HepG2 (cell line): Measurements from ENCODE around the gene TMEM258. TPM values are rescaled to one million over a fixed set of nuclear protein-coding genes. Genes with fewer than 3 reads are reported as not detected.

Experiments used
- ATAC-seq: fragments of 200-7000 bp; cut with Tn5 transposase; 3 replicates; pipeline ENCODE4 v1.9.1; 2020; ENCODE audit warnings: mild to moderate bottlenecking, moderate library complexity
- BruUV-seq: library from RNA; stranded (reverse); fragments of 400-500 nt; replicated peaks from 2 replicates; lab custom pipeline; 2021; lab: Mats Ljungman, UMichigan
- CTCF ChIA-PET: fragments of 300-600 bp; formaldehyde crosslinking; extraction: SDS; loops from one replicate; lab custom pipeline; 2021; ENCODE audit warnings: low total read pairs, inconsistent platforms, low intra/inter-chr PET ratio; lab: Yijun Ruan, JAX
- POLR2A ChIA-PET: fragments of 350-600 bp; sonication (Branson Sonifier 250); formaldehyde crosslinking; loops from one replicate; lab custom pipeline; 2020; ENCODE audit warnings: antibody characterized with exemption, inconsistent platforms; lab: Yijun Ruan, JAX
- DNase-seq: peaks from one replicate; pipeline ENCODE4 v3.0.0-alpha.2; 2015; ENCODE audit warnings: low spot score
- FAIRE-seq: peaks from 3 replicates; lab custom pipeline; 2011; peaks lifted over from hg19 to GRCh38; lab: Jason Lieb, UNC
- H2AFZ ChIP-seq: one replicate; pipeline ENCODE4 v1.6.1; 2011; ENCODE audit warnings: low read length, inconsistent platforms
- H3K27ac ChIP-seq: fragments of 300-600 bp; 3 replicates; pipeline ENCODE4 v1.8.0; 2011; ENCODE audit warnings: mixed run types, mild to moderate bottlenecking, mixed read lengths, low read length, inconsistent platforms; ENCODE audit not compliant: insufficient read depth; ENCODE audit errors: extremely low read length
- H3K27me3 ChIP-seq, 2 experiments: fragments of 200-600 bp in 1 of 2; 2 replicates in 1 of 2; 3 replicates in 1 of 2; pipeline versions ENCODE4 v1.6.0 to v1.8.0; 2011; ENCODE audit warnings: low read length in 2 of 2, mild to moderate bottlenecking in 2 of 2, moderate library complexity in 2 of 2, inconsistent platforms in 1 of 2; ENCODE audit not compliant: insufficient read depth in 2 of 2, control insufficient read depth in 1 of 2
- H3K36me3 ChIP-seq, 2 experiments: fragments of 200-600 bp in 1 of 2; replicated peaks in 1 of 2; 2 replicates in 1 of 2; 3 replicates in 1 of 2; pipeline versions ENCODE4 v1.5.1 to v1.8.0; 2011; ENCODE audit warnings: low read length in 2 of 2, inconsistent platforms in 1 of 2; ENCODE audit not compliant: insufficient read depth in 2 of 2, control insufficient read depth in 1 of 2
- H3K4me1 ChIP-seq: 2 replicates; pipeline ENCODE4 v1.5.1; 2012; ENCODE audit warnings: low read length, inconsistent platforms; ENCODE audit not compliant: insufficient read depth
- H3K4me2 ChIP-seq: 2 replicates; pipeline ENCODE4 v1.6.0; 2011; ENCODE audit warnings: low read depth, low read length, inconsistent platforms
- H3K4me3 ChIP-seq, 3 experiments: fragments of 200-600 bp in 1 of 3; sonication (generic), shearing (Covaris generic) in 1 of 3; replicated peaks in 1 of 3; 2 replicates each; pipeline ENCODE4 v1.5.1; 2011 to 2016; ENCODE audit warnings: low read length in 3 of 3, inconsistent platforms in 2 of 3, low read depth in 2 of 3, mild to moderate bottlenecking in 2 of 3, control low read depth in 1 of 3, mixed read lengths in 1 of 3; ENCODE audit not compliant: insufficient read depth in 1 of 3
- H3K79me2 ChIP-seq: one replicate; pipeline ENCODE4 v1.6.1; 2011; ENCODE audit warnings: low read length, inconsistent platforms; ENCODE audit not compliant: insufficient read depth
- H3K9ac ChIP-seq: 2 replicates; pipeline ENCODE4 v1.6.0; 2011; ENCODE audit warnings: mild to moderate bottlenecking, low read depth, low read length, inconsistent platforms; ENCODE audit not compliant: insufficient read depth
- H3K9me3 ChIP-seq: 2 replicates; pipeline ENCODE4 v1.5.1; 2012; ENCODE audit warnings: mild to moderate bottlenecking, low read length
- H4K20me1 ChIP-seq: 2 replicates; pipeline ENCODE4 v1.6.0; 2011; ENCODE audit warnings: inconsistent platforms, mild to moderate bottlenecking, low read length, moderate library complexity; ENCODE audit not compliant: insufficient read depth
- ZNF121 ChIP-seq: sonication (generic); formaldehyde crosslinking; IDR thresholded peaks from 2 replicates; pipeline ENCODE4 v1.5.0; 2020; ENCODE audit warnings: mild to moderate bottlenecking, missing genetic modification reagents
- ZNF646 ChIP-seq: sonication (generic); formaldehyde crosslinking; IDR thresholded peaks from 2 replicates; pipeline ENCODE4 v1.9.0; 2021; ENCODE audit warnings: mild to moderate bottlenecking, missing genetic modification reagents
- WGBS: methylation state at CpG from one replicate; pipeline ENCODE4 v1.1.6; 2017; ENCODE audit warnings: low lambda C conversion rate; 5-methylcytosine and 5-hydroxymethylcytosine counted together
- in situ Hi-C: cut with HindIII; loops from 2 replicates; pipeline ENCODE4 v1.10.0; 2017; ENCODE audit warnings: low pct_unique_long_range_greater_than_20kb; ENCODE audit not compliant: extremely low pct_ligation_motif_present
- intact Hi-C: fragments of 100-400 bp; cut with micrococcal nuclease; formaldehyde crosslinking; loops from one replicate; pipeline ENCODE4 v1.10.0; 2022; ENCODE audit not compliant: unreplicated experiment
- polyA plus RNA-seq, 8 experiments: library from polyadenylated mRNA; depleted of rRNA in 3 of 8; stranded (reverse) in 7 of 8; unstranded in 1 of 8; fragments of >200 nt; fragmentation: Illumina TruSeq in 4 of 8; extraction: Trizol in 4 of 8; gene quantifications; 2 replicates each; pipeline versions ENCODE4 v1.2.1 to v1.2.3, GENCODE V29; 2011 to 2016; ENCODE audit warnings: low read depth in 4 of 8, missing spikeins in 1 of 8, mixed read lengths in 1 of 8; ENCODE audit not compliant: insufficient read depth in 1 of 8
- total RNA-seq, 5 experiments: library from RNA; depleted of rRNA; stranded (reverse); fragments of >200 nt; fragmentation: Illumina TruSeq; extraction: Trizol; gene quantifications; 2 replicates each; pipeline ENCODE4 v1.2.3, GENCODE V29; 2016; ENCODE audit warnings: low read depth in 1 of 5

The TMEM258 gene
- total and polyA plus RNA-seq, 2 of the 13 experiments (the other 11 are each of a cell fraction or from before 2014, with no cell fraction given): 175 to 424 TPM

GRCh38 chr11:61793829-61794204 is 1.4 kb upstream of the TMEM258 start:
- WGBS: 36% methylated on average over 3 of the region's 3 CpGs
- Histone ChIP-seq H3K4me1 (peaks cover 47% of the 10 kb centered on the region), H3K36me3 (peaks cover 11 to 38% of the 10 kb centered on the region in 2 experiments), H3K9ac (peak overlapping the region; percentile 96), H3K27me3 (no peaks in the 10 kb centered on the region; a peak in 1 of 5 replicates), H2AFZ (no peak overlapping the region), H3K4me2 (peak overlapping the region; percentile 89), H3K27ac (peak overlapping the region; percentile 99), H4K20me1 (no peaks in the 10 kb centered on the region; the same call in 1 of the 2 replicates), H3K9me3 (no peaks in the 10 kb centered on the region), H3K79me2 (peaks cover 50% of the 10 kb centered on the region), H3K4me3 (peak overlapping the region; percentile 68 to 87 (median 81))
- in situ Hi-C loops (loop anchor here (10.0 kb wide), 1 partner anchor 291 kb away; no protein-coding TSS in a partner anchor), intact Hi-C loops (loop anchor here (1.0 kb wide), 1 partner anchor 314 kb away; no protein-coding TSS in a partner anchor)
- ChIA-PET POLR2A (interaction anchor here (1.3 to 4.2 kb wide), 2 partner anchors 22 to 314 kb away, joined by 3 to 50 read pairs; partner anchors contain the start of gene FADS1), CTCF (no interaction called here)
- ATAC-seq (no peak), DNase-seq (no peak), FAIRE-seq (no peak)
- BruUV-seq: no TSS peak
- no peak for TF ChIP-seq ZNF646 (CRISPR knock-in tag)
- peak; percentile 79 for TF ChIP-seq ZNF121 (CRISPR knock-in tag)
